Skeletal muscle cell (primary cell): ENCODE data around the gene ZNF462.
A peak's percentile ranks its signal among the peaks of the same experiment; 100 is the strongest.

ENCODE experiments used
- DNase-seq: peaks from one replicate; pipeline ENCODE4 v3.0.0-alpha.2; 2010; ENCODE audit warnings: low read depth
- H3K4me3 ChIP-seq: 2 replicates; pipeline ENCODE4 v1.5.1; 2011; ENCODE audit warnings: low read depth, mild to moderate bottlenecking, control low read depth, low read length, moderate library complexity

ZNF462 gene

GRCh38 chr9:106921341-106921899 lies 58.5 kb downstream of the ZNF462 start:
- no peak overlapping the region for H3K4me3 ChIP-seq
- no peak for DNase-seq

- no peak for DNase-seq
- no peak overlapping the region for H3K4me3 ChIP-seq
These were observed 59.1 kb downstream of the ZNF462 start for GRCh38 chr9:106922026-106922425.

- DNase-seq, result no peak
- H3K4me3 ChIP-seq, result no peak overlapping the region
These were observed 62.4 kb downstream of the ZNF462 start for GRCh38 chr9:106925392-106925791.

- no peak overlapping the region for H3K4me3 ChIP-seq
- DNase-seq, result no peak
These were observed 65.0 kb downstream of the ZNF462 start for GRCh38 chr9:106927916-106928315.

GRCh38 chr9:106928350-106928749 lies 65.4 kb downstream of the ZNF462 start:
- H3K4me3 ChIP-seq, result no peak overlapping the region
- DNase-seq, result no peak

- DNase-seq, result no peak
- no peak overlapping the region for H3K4me3 ChIP-seq
These were observed 66.7 kb downstream of the ZNF462 start for GRCh38 chr9:106929471-106930177.

GRCh38 chr9:106930477-106930876 lies 67.5 kb downstream of the ZNF462 start:
- no peak for DNase-seq
- H3K4me3 ChIP-seq, result no peak overlapping the region

- no peak for DNase-seq
- no peak overlapping the region for H3K4me3 ChIP-seq
These were observed 68.5 kb downstream of the ZNF462 start for GRCh38 chr9:106931466-106931865.

- no peak for DNase-seq
- no peak overlapping the region for H3K4me3 ChIP-seq
These were observed 69.2 kb downstream of the ZNF462 start for GRCh38 chr9:106932178-106932577.

- no peak overlapping the region for H3K4me3 ChIP-seq
- DNase-seq, result no peak
These were observed 69.7 kb downstream of the ZNF462 start for GRCh38 chr9:106932675-106933074.

- no peak overlapping the region for H3K4me3 ChIP-seq
- DNase-seq, result no peak
These were observed 70.5 kb downstream of the ZNF462 start for GRCh38 chr9:106933470-106933869.

GRCh38 chr9:106934442-106935238 lies 71.7 kb downstream of the ZNF462 start:
- H3K4me3 ChIP-seq, result no peak overlapping the region
- DNase-seq, result no peak

GRCh38 chr9:106936680-106937079 lies 73.7 kb downstream of the ZNF462 start:
- DNase-seq, result no peak
- H3K4me3 ChIP-seq, result no peak overlapping the region

- H3K4me3 ChIP-seq, result no peak overlapping the region
- DNase-seq, result no peak
These were observed 79.0 kb downstream of the ZNF462 start for GRCh38 chr9:106941916-106942315.

- H3K4me3 ChIP-seq, result no peak overlapping the region
- peak; percentile 75 for DNase-seq
These were observed 83.0 kb downstream of the ZNF462 start for GRCh38 chr9:106945727-106946660.

GRCh38 chr9:106947106-106947900 lies 84.3 kb downstream of the ZNF462 start:
- no peak overlapping the region for H3K4me3 ChIP-seq
- DNase-seq, result no peak

- no peak overlapping the region for H3K4me3 ChIP-seq
- peak; percentile 47 for DNase-seq
These were observed 90.2 kb downstream of the ZNF462 start for GRCh38 chr9:106953174-106953573.

- DNase-seq, result no peak
- no peak overlapping the region for H3K4me3 ChIP-seq
These were observed 91.6 kb downstream of the ZNF462 start for GRCh38 chr9:106954558-106954957.
